Non-pigmented ciliary epithelial cell (primary cell): ENCODE results near the gene PPIE.

Source experiments
- DNase-seq: peaks from one replicate; pipeline ENCODE4 v3.0.0-alpha.2; 2010; ENCODE audit warnings: low read depth

The PPIE gene

GRCh38 chr1:39720094-39720999, 18.3 kb upstream of the PPIE start:
- no peak for DNase-seq

GRCh38 chr1:39721664-39722063, 17.0 kb upstream of the PPIE start:
- no peak for DNase-seq

- no peak for DNase-seq
Observed at GRCh38 chr1:39722495-39722894, 16.2 kb upstream of the PPIE start.

- no peak for DNase-seq
Observed at GRCh38 chr1:39726600-39726999, 12.1 kb upstream of the PPIE start.

- DNase-seq = no peak
Observed at GRCh38 chr1:39727221-39727931, 11.3 kb upstream of the PPIE start.

GRCh38 chr1:39727932-39728317, 10.8 kb upstream of the PPIE start:
- no peak for DNase-seq

- DNase-seq = no peak
Observed at GRCh38 chr1:39729030-39729429, 9.7 kb upstream of the PPIE start.

- no peak for DNase-seq
Observed at GRCh38 chr1:39729842-39730241, 8.8 kb upstream of the PPIE start.

- DNase-seq = no peak
Observed at GRCh38 chr1:39732730-39733129, 6.0 kb upstream of the PPIE start.

GRCh38 chr1:39733161-39733560, 5.5 kb upstream of the PPIE start:
- no peak for DNase-seq

GRCh38 chr1:39735731-39736130, 3.0 kb upstream of the PPIE start:
- no peak for DNase-seq

GRCh38 chr1:39737546-39738169, 1.0 kb upstream of the PPIE start:
- DNase-seq = no peak

- no peak for DNase-seq
Observed at GRCh38 chr1:39745016-39745670, 6.5 kb downstream of the PPIE start.

GRCh38 chr1:39751595-39751994, 12.9 kb downstream of the PPIE start:
- DNase-seq = no peak

- no peak for DNase-seq
Observed at GRCh38 chr1:39752703-39753102, 14.0 kb downstream of the PPIE start.

- DNase-seq = no peak
Observed at GRCh38 chr1:39753132-39754025, 14.7 kb downstream of the PPIE start.

- DNase-seq = no peak
Observed at GRCh38 chr1:39754026-39754570, 15.4 kb downstream of the PPIE start.

GRCh38 chr1:39754906-39755504, 16.3 kb downstream of the PPIE start:
- no peak for DNase-seq

- DNase-seq = no peak
Observed at GRCh38 chr1:39755965-39756659, 17.4 kb downstream of the PPIE start.

- no peak for DNase-seq
Observed at GRCh38 chr1:39757501-39757900, 18.8 kb downstream of the PPIE start.
